ENCODE data around the gene ELK4. TPM values are rescaled to one million over a fixed set of nuclear protein-coding genes. Genes with fewer than 3 reads are reported as not detected.

ELK4 gene
- total and polyA plus RNA-seq, 2 donors (not counting 3 experiments of a cell fraction or from before 2014, with no cell fraction given), result 8.7 to 107 TPM

DNA sequence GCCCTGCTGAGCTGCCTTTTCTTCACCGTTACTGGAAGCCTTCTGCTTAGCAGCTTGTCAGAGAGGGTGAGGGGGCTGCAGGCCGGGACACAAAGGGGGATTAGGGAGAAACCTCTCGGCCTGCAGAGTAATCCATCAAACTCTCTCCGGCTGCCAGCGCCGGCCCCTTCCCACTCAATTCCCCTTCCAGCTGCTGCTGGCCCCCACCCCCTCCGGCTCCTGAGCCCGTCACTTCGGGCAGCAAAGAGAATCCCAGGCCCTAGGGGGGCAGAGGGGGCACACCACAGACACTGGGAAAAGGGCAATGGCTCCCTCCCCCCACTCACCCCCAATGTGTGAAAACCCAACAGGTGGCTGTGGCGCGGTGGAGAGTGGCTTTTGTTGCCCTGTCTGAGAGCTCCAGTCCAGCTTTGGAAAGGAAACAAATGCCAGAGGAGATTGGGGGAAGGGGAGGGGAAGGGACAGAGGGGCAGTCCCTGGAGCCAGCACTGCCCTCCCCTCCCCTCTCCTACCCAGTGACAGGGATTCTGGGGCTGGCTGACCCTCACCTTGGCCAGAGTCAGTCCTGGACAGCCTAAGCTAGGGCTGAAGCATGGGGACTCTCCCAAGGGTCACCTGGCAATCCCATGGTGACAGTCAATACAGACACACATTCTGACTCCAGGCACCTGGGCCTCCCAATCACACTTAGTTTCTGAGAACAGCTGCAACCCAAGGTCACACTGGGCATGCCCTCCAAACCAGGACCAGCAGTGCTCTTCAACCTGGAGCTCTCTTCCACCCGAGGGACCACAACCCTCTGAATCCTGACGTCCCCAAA, 39.0 kb upstream of the ELK4 start:
- no peaks in the 10 kb centered on the region for H3K36me3 ChIP-seq (ENCODE audit: control insufficient read depth in 2 of 2, extremely low read depth in 1 of 2, insufficient read depth in 2 of 2, low read length in 2 of 2)
- H4K20me1 ChIP-seq (replicated peaks; ENCODE audit: control insufficient read depth, extremely low read depth, insufficient read depth, low read length), result no peaks in the 10 kb centered on the region
- no peak overlapping the region for H3K9ac ChIP-seq (replicated peaks; ENCODE audit: extremely low read depth, insufficient read depth, low read length)
- no TSS peak for BruUV-seq (replicated peaks)
- H3K4me1 ChIP-seq (ENCODE audit: control insufficient read depth, extremely low read depth, insufficient read depth, low read length), result peaks cover 17% of the 10 kb centered on the region
- no peaks in the 10 kb centered on the region for H3K9me1 ChIP-seq (replicated peaks; ENCODE audit: control insufficient read depth, extremely low read depth, insufficient read depth, low read length)
- DNase-seq (ENCODE audit: low read depth, low spot score) (no peak), FAIRE-seq (no peak)
- intact Hi-C loops (cut with micrococcal nuclease), result no loop called here
- H3K79me2 ChIP-seq (ENCODE audit: control insufficient read depth, insufficient read depth, low read length), result peaks cover 6% of the 10 kb centered on the region
- H3K9me3 ChIP-seq (replicated peaks; ENCODE audit: control insufficient read depth, insufficient read depth, low read length), result no peaks in the 10 kb centered on the region
- H3K4me3 ChIP-seq (replicated peaks in 1 of 3; ENCODE audit: insufficient read depth in 1 of 3, low read depth in 1 of 3, low read length in 3 of 3), result no peak overlapping the region
- H3K27ac ChIP-seq (ENCODE audit: insufficient read depth, low read depth, low read length), result no peak overlapping the region
- no peak for TF ChIP-seq POLR2AphosphoS5 (IDR thresholded peaks at IDR 0.05; ENCODE audit: insufficient read depth, low read depth, low read length)
- TF ChIP-seq GATA2 (IDR thresholded peaks at IDR 0.05; ENCODE audit: insufficient read depth, insufficient read length, low read depth, low read length), result no peak
- no peak for TF ChIP-seq JUN (IDR thresholded peaks at IDR 0.05; ENCODE audit: borderline replicate concordance, insufficient read depth, insufficient read length, low read depth)
- no peak for TF ChIP-seq FOS (IDR thresholded peaks at IDR 0.05; ENCODE audit: borderline replicate concordance, insufficient read depth, low read length)
- no peak for TF ChIP-seq CTCF (IDR thresholded peaks at IDR 0.05; ENCODE audit: extremely low read depth in 1 of 2, insufficient read depth in 1 of 2, low read depth in 1 of 2, low read length in 2 of 2)
- no peak for TF ChIP-seq EZH2 (IDR thresholded peaks at IDR 0.05; ENCODE audit: borderline replicate concordance, low read depth, low read length, severe bottlenecking)
- TF ChIP-seq POLR2A (IDR thresholded peaks at IDR 0.05; ENCODE audit: low read depth, low read length), result no peak
- TF ChIP-seq, protein P1, sequence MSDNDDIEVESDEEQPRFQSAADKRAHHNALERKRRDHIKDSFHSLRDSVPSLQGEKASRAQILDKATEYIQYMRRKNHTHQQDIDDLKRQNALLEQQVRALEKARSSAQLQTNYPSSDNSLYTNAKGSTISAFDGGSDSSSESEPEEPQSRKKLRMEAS (IDR thresholded peaks at IDR 0.05; ENCODE audit: insufficient read depth, insufficient read length), result no peak
- TF ChIP-seq MYC (IDR thresholded peaks at IDR 0.05; ENCODE audit: low read depth, low read length), result no peak
- H3K27me3 ChIP-seq (ENCODE audit: control insufficient read depth in 2 of 2, insufficient read depth in 2 of 2, low read length in 2 of 2), result no peaks in the 10 kb centered on the region
- no peak overlapping the region for H3K4me2 ChIP-seq (ENCODE audit: insufficient read depth, low read length)
- POLR2A ChIA-PET, result no interaction called here
- H2AFZ ChIP-seq (ENCODE audit: low read depth, low read length), result no peak overlapping the region
- CTCF ChIA-PET, result interaction anchor here (1.0 to 17.5 kb wide), 6 partner anchors 8 to 307 kb away, joined by 3 to 908 read pairs (median 11); no protein-coding TSS in a partner anchor
- dilution Hi-C loops (cut with MboI; ENCODE audit: extremely low pct_ligation_motif_present, low sequenced_read_pairs), result no loop called here
